Measurements from ENCODE around the gene BASP1. TPM values are rescaled to one million over a fixed set of nuclear protein-coding genes. Genes with fewer than 3 reads are reported as not detected.

Gene BASP1
- total and polyA plus RNA-seq, 12 donors = 7.0 to 24.9 (median 12.7) TPM

GRCh38 chr5:17216176-17216973, 1.1 kb upstream of the BASP1 start:
- Histone ChIP-seq H3K36me3 (replicated peaks in 1 of 2) (no peaks in the 10 kb centered on the region), H3K4me1 (replicated peaks in 1 of 2) (peaks cover 0 to 4% of the 10 kb centered on the region in 2 donors), H3K9me3 (replicated peaks in 1 of 3) (no peaks in the 10 kb centered on the region), H3K27ac (no peak overlapping the region), H3K4me3 (peak overlapping the region in 1 of 4 donors; percentile 64), H3K27me3 (no peaks in the 10 kb centered on the region)
- TF ChIP-seq POLR2A (IDR thresholded peaks at IDR 0.05) (no peak), CTCF (IDR thresholded peaks at IDR 0.05) (peak; percentile 53 to 84 (median 72))
- peak; percentile 44 to 91 (median 77) for DNase-seq
- WGBS, 4 donors = 1 to 3% (median 2%) methylated on average over 26 to 59 of the region's 59 CpGs
- intact Hi-C loops (cut with DNase I) = loop anchor here (5.0 to 10.0 kb wide), 2 partner anchors 1081 to 1098 kb away; no protein-coding TSS in a partner anchor

- Histone ChIP-seq H3K36me3 (replicated peaks in 1 of 2) (no peaks in the 10 kb centered on the region), H3K4me1 (replicated peaks in 1 of 2) (peaks cover 0 to 4% of the 10 kb centered on the region in 2 donors), H3K4me3 (peak overlapping the region in 1 of 4 donors; percentile 64), H3K27ac (no peak overlapping the region), H3K9me3 (replicated peaks in 1 of 3) (no peaks in the 10 kb centered on the region), H3K27me3 (no peaks in the 10 kb centered on the region)
- no peak for TF ChIP-seq POLR2A (IDR thresholded peaks at IDR 0.05)
- no peak for TF ChIP-seq CTCF (IDR thresholded peaks at IDR 0.05)
- 0 to 8% (median 2%) methylated on average over 4 to 21 of the region's 22 CpGs for WGBS, 4 donors
- peak in 2 of 7 donors; percentile 22 to 31 for DNase-seq
- intact Hi-C loops (cut with DNase I) = loop anchor here (5.0 to 10.0 kb wide), 2 partner anchors 1080 to 1098 kb away; no protein-coding TSS in a partner anchor
Measured at GRCh38 chr5:17216974-17217492, 398 bp upstream of the BASP1 start.

DNA sequence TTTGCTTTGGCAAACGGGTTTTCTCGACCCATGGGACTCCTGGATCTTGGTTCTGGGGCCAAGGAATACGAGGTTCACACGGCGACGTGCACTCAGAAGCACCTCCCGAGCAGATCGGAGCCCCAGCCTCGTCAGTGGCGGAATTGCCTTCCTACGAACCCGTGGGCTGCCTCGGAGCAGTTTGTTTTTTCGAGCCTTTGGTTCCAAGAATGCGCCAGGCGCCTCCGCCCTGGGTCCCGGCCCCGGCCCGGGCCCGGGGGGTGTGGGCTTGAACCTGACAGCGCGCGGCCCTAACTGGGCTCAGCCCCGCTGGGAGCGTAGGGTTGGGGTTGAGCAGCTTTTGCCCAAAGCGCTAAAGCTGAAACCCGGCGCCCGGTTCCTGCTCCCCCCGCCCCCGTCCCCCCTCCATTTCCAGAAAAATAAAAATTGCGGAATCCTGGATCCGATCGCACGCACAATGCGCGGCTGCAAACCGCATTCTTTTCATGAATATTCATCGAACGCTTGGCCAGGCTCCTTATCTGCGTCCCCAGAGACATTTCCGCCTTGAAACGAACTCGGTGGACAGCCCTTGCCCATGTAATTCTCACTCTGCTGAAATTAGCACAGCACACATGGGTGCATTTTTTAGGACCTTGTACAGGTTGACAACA, 1.0 kb downstream of the BASP1 start:
- 0 to 3% (median 1%) methylated on average over 16 to 45 of the region's 45 CpGs for WGBS, 4 donors
- TF ChIP-seq POLR2A (IDR thresholded peaks at IDR 0.05) (no peak), CTCF (IDR thresholded peaks at IDR 0.05) (no peak)
- Histone ChIP-seq H3K4me1 (replicated peaks in 1 of 2) (peaks cover 0 to 4% of the 10 kb centered on the region in 2 donors), H3K4me3 (peak overlapping the region in 2 of 4 donors; percentile 25 to 64), H3K9me3 (replicated peaks in 1 of 3) (no peaks in the 10 kb centered on the region), H3K36me3 (replicated peaks in 1 of 2) (no peaks in the 10 kb centered on the region), H3K27ac (peak overlapping the region in 2 of 5 donors; percentile 44 to 64), H3K27me3 (no peaks in the 10 kb centered on the region)
- peak in 4 of 7 donors; percentile 14 to 57 (median 22) for DNase-seq
- intact Hi-C loops (cut with DNase I) = loop anchor here (5.0 to 10.0 kb wide), 2 partner anchors 1079 to 1096 kb away; no protein-coding TSS in a partner anchor

DNA sequence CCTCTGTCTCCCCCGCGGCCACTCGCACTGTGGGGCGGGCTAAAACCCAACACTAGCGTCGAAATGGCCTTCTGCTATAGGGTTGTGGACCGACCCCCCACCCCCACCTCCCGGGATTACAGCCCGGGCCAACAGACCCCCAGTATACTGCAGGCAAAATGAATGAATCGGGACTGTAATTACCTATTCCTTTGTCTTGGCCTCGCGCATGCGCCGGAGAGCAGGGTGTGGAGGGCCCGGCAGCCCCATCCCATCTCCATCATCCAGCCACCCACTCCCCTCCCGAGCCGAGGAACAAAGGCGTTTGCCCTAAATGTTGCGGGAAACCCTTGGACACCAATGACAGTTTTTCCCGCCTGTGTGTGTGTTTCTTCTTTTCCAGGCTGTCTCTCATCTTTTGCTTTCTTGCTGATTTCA, 1.6 kb downstream of the BASP1 start:
- Histone ChIP-seq H3K27ac (peak overlapping the region in 1 of 5 donors; percentile 44), H3K4me1 (replicated peaks in 1 of 2) (peaks cover 0 to 4% of the 10 kb centered on the region in 2 donors), H3K27me3 (no peaks in the 10 kb centered on the region), H3K4me3 (peak overlapping the region in 1 of 4 donors; percentile 64), H3K9me3 (replicated peaks in 1 of 3) (no peaks in the 10 kb centered on the region), H3K36me3 (replicated peaks in 1 of 2) (no peaks in the 10 kb centered on the region)
- TF ChIP-seq CTCF (IDR thresholded peaks at IDR 0.05) (no peak), POLR2A (IDR thresholded peaks at IDR 0.05) (no peak)
- no peak for DNase-seq
- WGBS, 4 donors = 11 to 39% (median 17%) methylated on average over 5 to 20 of the region's 20 CpGs
- intact Hi-C loops (cut with DNase I) = loop anchor here (5.0 to 10.0 kb wide), 2 partner anchors 1078 to 1096 kb away; no protein-coding TSS in a partner anchor
